Neuronal stem cell (in vitro differentiated cells): ENCODE results near the gene MUSTN1.

Experiments
- DNase-seq: peaks from one replicate; pipeline ENCODE4 v3.0.0-alpha.2; 2013; ENCODE audit warnings: low spot score
- H2AFZ ChIP-seq: one replicate; pipeline ENCODE4 v1.6.1; 2013; ENCODE audit warnings: mild to moderate bottlenecking, low read length, inconsistent platforms
- H2AK5ac ChIP-seq: 2 replicates; pipeline ENCODE4 v1.6.1; 2013; ENCODE audit warnings: low read depth, mild to moderate bottlenecking, inconsistent platforms, low read length, moderate library complexity, mixed read lengths
- H2BK120ac ChIP-seq: 2 replicates; pipeline ENCODE4 v1.6.1; 2013; ENCODE audit warnings: low read depth, mild to moderate bottlenecking, inconsistent platforms, low read length, moderate library complexity, mixed read lengths
- H2BK12ac ChIP-seq: one replicate; pipeline ENCODE4 v1.6.1; 2013; ENCODE audit warnings: low read length, inconsistent platforms
- H2BK15ac ChIP-seq: 2 replicates; pipeline ENCODE4 v1.6.1; 2013; ENCODE audit warnings: mild to moderate bottlenecking, low read length, inconsistent platforms, mixed read lengths
- H2BK5ac ChIP-seq: one replicate; pipeline ENCODE4 v1.6.1; 2013; ENCODE audit warnings: inconsistent platforms, mild to moderate bottlenecking, low read length, moderate library complexity
- H3K14ac ChIP-seq: one replicate; pipeline ENCODE4 v1.6.1; 2013; ENCODE audit warnings: low read length, inconsistent platforms
- H3K18ac ChIP-seq: 2 replicates; pipeline ENCODE4 v1.6.1; 2013; ENCODE audit warnings: low read length, inconsistent platforms
- H3K23ac ChIP-seq: 2 replicates; pipeline ENCODE4 v1.6.1; 2013; ENCODE audit warnings: low read depth, mild to moderate bottlenecking, mixed read lengths, low read length, inconsistent platforms; ENCODE audit not compliant: poor library complexity
- H3K27ac ChIP-seq: replicated peaks from 3 replicates; pipeline ENCODE4 v1.5.1; 2013; ENCODE audit warnings: low read length, inconsistent platforms
- H3K27me3 ChIP-seq, 3 experiments: 2 replicates each; pipeline ENCODE4 v1.6.1; 2013; ENCODE audit warnings: low read length in 3 of 3, mild to moderate bottlenecking in 2 of 3, inconsistent platforms in 1 of 3, low read depth in 1 of 3, mixed read lengths in 1 of 3, moderate library complexity in 1 of 3; ENCODE audit not compliant: control insufficient read depth in 3 of 3, insufficient read depth in 3 of 3
- H3K36me3 ChIP-seq, 2 donors: replicated peaks in 1 of 2; 2 replicates each; pipeline ENCODE4 v1.6.1; 2013; ENCODE audit warnings: low read length in 2 of 2; ENCODE audit not compliant: control insufficient read depth in 2 of 2, insufficient read depth in 2 of 2
- H3K4ac ChIP-seq: 2 replicates; pipeline ENCODE4 v1.6.1; 2013; ENCODE audit warnings: inconsistent platforms, mild to moderate bottlenecking, low read length, moderate library complexity
- H3K4me1 ChIP-seq, 2 donors: 1 replicate in 1 of 2; 2 replicates in 1 of 2; pipeline ENCODE4 v1.6.1; 2013; ENCODE audit warnings: low read length in 2 of 2, low read depth in 1 of 2; ENCODE audit not compliant: control insufficient read depth in 2 of 2, insufficient read depth in 1 of 2
- H3K4me2 ChIP-seq: one replicate; pipeline ENCODE4 v1.6.1; 2013; ENCODE audit warnings: mild to moderate bottlenecking, low read length, inconsistent platforms; ENCODE audit not compliant: insufficient read depth, poor library complexity, severe bottlenecking
- H3K4me3 ChIP-seq, 2 donors: 2 replicates each; pipeline ENCODE4 v1.5.1; 2013; ENCODE audit warnings: low read length in 2 of 2, mild to moderate bottlenecking in 2 of 2, inconsistent platforms in 1 of 2, moderate library complexity in 1 of 2
- H3K79me1 ChIP-seq: one replicate; pipeline ENCODE4 v1.6.1; 2013; ENCODE audit warnings: low read depth, mild to moderate bottlenecking, inconsistent platforms, low read length, moderate library complexity
- H3K9ac ChIP-seq: one replicate; pipeline ENCODE4 v1.6.1; 2013; ENCODE audit warnings: mild to moderate bottlenecking, low read depth, low read length, inconsistent platforms; ENCODE audit not compliant: poor library complexity
- H3K9me3 ChIP-seq, 2 donors: replicated peaks in 1 of 2; 2 replicates each; pipeline versions ENCODE3 to v1.6.1; 2013; ENCODE audit warnings: low read length in 2 of 2, mild to moderate bottlenecking in 2 of 2, inconsistent platforms in 1 of 2, low read depth in 1 of 2, mixed read lengths in 1 of 2, moderate library complexity in 1 of 2; ENCODE audit not compliant: control insufficient read depth in 2 of 2, insufficient read depth in 1 of 2
- H4K8ac ChIP-seq: one replicate; pipeline ENCODE4 v1.6.1; 2013; ENCODE audit warnings: low read depth, mild to moderate bottlenecking, inconsistent platforms, low read length, moderate library complexity
- H4K91ac ChIP-seq: one replicate; pipeline ENCODE4 v1.6.1; 2013; ENCODE audit warnings: low read length, low read depth, mild to moderate bottlenecking, inconsistent platforms; ENCODE audit not compliant: poor library complexity
- WGBS, 2 donors: extraction: QIAGEN DNeasy Blood & Tissue Kit; methylation state at CpG; one replicate each; pipeline ENCODE4 v1.1.7; 2013; ENCODE audit warnings: missing lambda C conversion rate in 2 of 2, mixed read lengths in 1 of 2; ENCODE audit not compliant: insufficient read length in 2 of 2, insufficient replicate concordance in 1 of 2; ENCODE audit errors: extremely low coverage in 2 of 2; 5-methylcytosine and 5-hydroxymethylcytosine counted together

Gene MUSTN1

GRCh38 chr3:52843881-52844280, 9.1 kb upstream of the MUSTN1 start:
- Histone ChIP-seq H2BK120ac (no peak overlapping the region), H3K4me2 (no peak overlapping the region), H3K23ac (no peak overlapping the region), H3K27ac (no peak overlapping the region), H2BK12ac (no peak overlapping the region), H3K36me3 (peaks cover 12 to 34% of the 10 kb centered on the region in 2 donors), H4K8ac (no peak overlapping the region), H3K4me3 (no peak overlapping the region), H3K14ac (no peak overlapping the region), H3K9me3 (no peaks in the 10 kb centered on the region), H2AK5ac (no peak overlapping the region), H3K27me3 (no peaks in the 10 kb centered on the region), H3K79me1 (no peaks in the 10 kb centered on the region), H4K91ac (no peak overlapping the region), H3K4me1 (peaks cover 0 to 15% of the 10 kb centered on the region in 2 donors), H3K9ac (no peak overlapping the region), H2BK15ac (no peak overlapping the region), H2AFZ (no peak overlapping the region), H3K4ac (no peak overlapping the region), H3K18ac (peak overlapping the region; percentile 11), H2BK5ac (no peak overlapping the region)
- DNase-seq, result no peak
- WGBS, 2 donors, result no CpG with 5 or more reads among the region's 2 CpGs

GRCh38 chr3:52843108-52843865, 8.5 kb upstream of the MUSTN1 start:
- no peak overlapping the region for H3K23ac ChIP-seq
- no peak overlapping the region for H2BK15ac ChIP-seq
- WGBS, 2 donors, result no CpG with 5 or more reads among the region's 20 CpGs
- H3K9ac ChIP-seq, result no peak overlapping the region
- H3K36me3 ChIP-seq, result peaks cover 9 to 28% of the 10 kb centered on the region in 2 donors
- H4K91ac ChIP-seq, result no peak overlapping the region
- H3K4me1 ChIP-seq, result peaks cover 0 to 15% of the 10 kb centered on the region in 2 donors
- no peak overlapping the region for H2BK12ac ChIP-seq
- H3K14ac ChIP-seq, result no peak overlapping the region
- no peak overlapping the region for H4K8ac ChIP-seq
- H3K4ac ChIP-seq, result no peak overlapping the region
- no peak overlapping the region for H3K4me3 ChIP-seq
- H3K9me3 ChIP-seq, result no peaks in the 10 kb centered on the region
- no peak overlapping the region for H3K27ac ChIP-seq
- DNase-seq, result no peak
- no peak overlapping the region for H2BK120ac ChIP-seq
- no peak overlapping the region for H3K18ac ChIP-seq
- no peak overlapping the region for H3K4me2 ChIP-seq
- no peaks in the 10 kb centered on the region for H3K79me1 ChIP-seq
- H3K27me3 ChIP-seq, result no peaks in the 10 kb centered on the region
- H2AK5ac ChIP-seq, result no peak overlapping the region
- H2BK5ac ChIP-seq, result no peak overlapping the region
- H2AFZ ChIP-seq, result no peak overlapping the region

- no peak for DNase-seq
- no CpG with 5 or more reads among the region's 7 CpGs for WGBS, 2 donors
Observed at GRCh38 chr3:52842424-52842823, 7.6 kb upstream of the MUSTN1 start.

GRCh38 chr3:52841981-52842340, 7.1 kb upstream of the MUSTN1 start:
- Histone ChIP-seq H3K9me3 (no peaks in the 10 kb centered on the region), H2BK12ac (no peak overlapping the region), H2AK5ac (no peak overlapping the region), H3K36me3 (peaks cover 6 to 15% of the 10 kb centered on the region in 2 donors), H3K4me1 (peaks cover 0 to 15% of the 10 kb centered on the region in 2 donors), H3K27ac (no peak overlapping the region), H3K9ac (no peak overlapping the region), H2BK15ac (no peak overlapping the region), H3K4me3 (no peak overlapping the region), H4K91ac (no peak overlapping the region), H4K8ac (no peak overlapping the region), H3K18ac (no peak overlapping the region), H2BK5ac (no peak overlapping the region), H3K4me2 (no peak overlapping the region), H3K4ac (no peak overlapping the region), H3K14ac (no peak overlapping the region), H2AFZ (no peak overlapping the region), H2BK120ac (no peak overlapping the region), H3K23ac (no peak overlapping the region), H3K27me3 (no peaks in the 10 kb centered on the region), H3K79me1 (no peaks in the 10 kb centered on the region)
- DNase-seq, result no peak
- no CpG with 5 or more reads among the region's 12 CpGs for WGBS, 2 donors

More at GRCh38 chr3:52842424-52842823, 7.6 kb upstream of the MUSTN1 start:
- H3K4me3 ChIP-seq, result no peak overlapping the region
- H2AK5ac ChIP-seq, result no peak overlapping the region
- peak overlapping the region; percentile 21 for H3K23ac ChIP-seq
- H2AFZ ChIP-seq, result no peak overlapping the region
- no peak overlapping the region for H2BK5ac ChIP-seq
- H3K4me1 ChIP-seq, result peaks cover 0 to 15% of the 10 kb centered on the region in 2 donors
- no peaks in the 10 kb centered on the region for H3K9me3 ChIP-seq
- no peak overlapping the region for H3K4ac ChIP-seq
- H3K36me3 ChIP-seq, result peaks cover 6 to 20% of the 10 kb centered on the region in 2 donors
- no peaks in the 10 kb centered on the region for H3K79me1 ChIP-seq
- H3K9ac ChIP-seq, result peak overlapping the region; percentile 35
- H4K8ac ChIP-seq, result no peak overlapping the region
- H3K4me2 ChIP-seq, result no peak overlapping the region
- no peak overlapping the region for H2BK120ac ChIP-seq
- H3K14ac ChIP-seq, result no peak overlapping the region
- H3K18ac ChIP-seq, result no peak overlapping the region
- no peak overlapping the region for H3K27ac ChIP-seq
- H4K91ac ChIP-seq, result no peak overlapping the region
- no peaks in the 10 kb centered on the region for H3K27me3 ChIP-seq
- H2BK12ac ChIP-seq, result no peak overlapping the region
- no peak overlapping the region for H2BK15ac ChIP-seq
